Measurements from ENCODE around the gene TSPAN9. TPM values are rescaled to one million over a fixed set of nuclear protein-coding genes. Genes with fewer than 3 reads are reported as not detected.

TSPAN9 gene
- total RNA-seq, 1 donor from 2014 or later = 5.0 TPM

- H3K27me3 ChIP-seq (ENCODE audit: control insufficient read depth, insufficient read depth, low read length) = peaks cover 10% of the 10 kb centered on the region
- DNase-seq (ENCODE audit: low read depth) = peak; percentile 73
- no peak for TF ChIP-seq CTCF (IDR thresholded peaks at IDR 0.05; ENCODE audit: insufficient read depth, low read length, severe bottlenecking)
- peak; percentile 32 for FAIRE-seq
- H3K4me3 ChIP-seq (ENCODE audit: low read depth, low read length) = no peak overlapping the region
- H3K36me3 ChIP-seq (ENCODE audit: control insufficient read depth, insufficient read depth, low read length) = no peaks in the 10 kb centered on the region
These were observed 238.1 kb downstream of the TSPAN9 start for GRCh38 chr12:3315201-3315661.

- Histone ChIP-seq H3K27me3 (ENCODE audit: control insufficient read depth, insufficient read depth, low read length) (peaks cover 10% of the 10 kb centered on the region), H3K4me3 (ENCODE audit: low read depth, low read length) (no peak overlapping the region), H3K36me3 (ENCODE audit: control insufficient read depth, insufficient read depth, low read length) (no peaks in the 10 kb centered on the region)
- no peak for TF ChIP-seq CTCF (IDR thresholded peaks at IDR 0.05; ENCODE audit: insufficient read depth, low read length, severe bottlenecking)
- FAIRE-seq (peak; percentile 68), DNase-seq (ENCODE audit: low read depth) (no peak)
These were observed 239.7 kb downstream of the TSPAN9 start for GRCh38 chr12:3316776-3317480.

- H3K27me3 ChIP-seq (ENCODE audit: control insufficient read depth, insufficient read depth, low read length) = peaks cover 10% of the 10 kb centered on the region
These were observed 240.3 kb downstream of the TSPAN9 start for GRCh38 chr12:3317481-3317815.

GRCh38 chr12:3317841-3318501, 240.8 kb downstream of the TSPAN9 start:
- Histone ChIP-seq H3K4me3 (ENCODE audit: low read depth, low read length) (no peak overlapping the region), H3K36me3 (ENCODE audit: control insufficient read depth, insufficient read depth, low read length) (no peaks in the 10 kb centered on the region), H3K27me3 (ENCODE audit: control insufficient read depth, insufficient read depth, low read length) (peaks cover 10% of the 10 kb centered on the region)
- DNase-seq (ENCODE audit: low read depth) (no peak), FAIRE-seq (no peak)
- TF ChIP-seq CTCF (IDR thresholded peaks at IDR 0.05; ENCODE audit: insufficient read depth, low read length, severe bottlenecking) = no peak

More at GRCh38 chr12:3317481-3317815, 240.3 kb downstream of the TSPAN9 start:
- DNase-seq (ENCODE audit: low read depth) (no peak), FAIRE-seq (no peak)
- no peaks in the 10 kb centered on the region for H3K36me3 ChIP-seq (ENCODE audit: control insufficient read depth, insufficient read depth, low read length)
- TF ChIP-seq CTCF (IDR thresholded peaks at IDR 0.05; ENCODE audit: insufficient read depth, low read length, severe bottlenecking) = no peak
- H3K4me3 ChIP-seq (ENCODE audit: low read depth, low read length) = no peak overlapping the region

GRCh38 chr12:3319723-3320492, 242.7 kb downstream of the TSPAN9 start:
- DNase-seq (ENCODE audit: low read depth) (no peak), FAIRE-seq (no peak)
- H3K4me3 ChIP-seq (ENCODE audit: low read depth, low read length) = no peak overlapping the region
- peaks cover 10% of the 10 kb centered on the region for H3K27me3 ChIP-seq (ENCODE audit: control insufficient read depth, insufficient read depth, low read length)
- TF ChIP-seq CTCF (IDR thresholded peaks at IDR 0.05; ENCODE audit: insufficient read depth, low read length, severe bottlenecking) = peak; percentile 10
- no peaks in the 10 kb centered on the region for H3K36me3 ChIP-seq (ENCODE audit: control insufficient read depth, insufficient read depth, low read length)
